Sciatic nerve (tissue), 2 donors: ENCODE results near the gene EEFSEC. TPM values are rescaled to one million over a fixed set of nuclear protein-coding genes. Genes with fewer than 3 reads are reported as not detected.

ENCODE experiments used
- ATAC-seq: fragments of 200-7000 bp; cut with Tn5 transposase; one replicate; pipeline ENCODE4 v1.9.1; 2020; ENCODE audit warnings: mild to moderate bottlenecking, moderate library complexity
- DNase-seq: peaks from one replicate; pipeline ENCODE4 v3.0.0-alpha.2; 2020; ENCODE audit warnings: low spot score
- intact Hi-C: fragments of 100-400 bp; cut with DNase I; formaldehyde crosslinking; loops from one replicate; pipeline ENCODE4 v1.14.2; 2022
- total RNA-seq: library from RNA; stranded (reverse); fragmentation: NEBNext Ultra II Directional; extraction: Animal tissue kit (Norgen Biotek cat#: 25700); gene quantifications from one replicate; pipeline ENCODE4 v1.2.1, GENCODE V29; 2021
- donor health status: DM: no; HTN: no; CAD: no.
- donor health status: DM: no; HTN: no; CAD: no.

EEFSEC gene
- total RNA-seq, 1 donor from 2014 or later = 14.8 TPM

- no peak for ATAC-seq
- DNase-seq = no peak
- intact Hi-C loops = no loop called here
These were observed 143.4 kb downstream of the EEFSEC start for GRCh38 chr3:128296469-128297251.

GRCh38 chr3:128297401-128298138 lies 144.3 kb downstream of the EEFSEC start:
- no peak for DNase-seq
- ATAC-seq = no peak
- intact Hi-C loops = no loop called here

- DNase-seq = no peak
These were observed 148.1 kb downstream of the EEFSEC start for GRCh38 chr3:128301186-128302023.

GRCh38 chr3:128306481-128306880 lies 153.2 kb downstream of the EEFSEC start:
- ATAC-seq = no peak
- DNase-seq = no peak
- intact Hi-C loops = no loop called here

More at GRCh38 chr3:128301186-128302023, 148.1 kb downstream of the EEFSEC start:
- ATAC-seq = no peak
- intact Hi-C loops = no loop called here

- intact Hi-C loops = no loop called here
- DNase-seq = no peak
- no peak for ATAC-seq
These were observed 153.8 kb downstream of the EEFSEC start for GRCh38 chr3:128307029-128307633.

- intact Hi-C loops = no loop called here
- ATAC-seq (no peak), DNase-seq (no peak)
These were observed 154.6 kb downstream of the EEFSEC start for GRCh38 chr3:128307781-128308469.

- ATAC-seq (no peak), DNase-seq (no peak)
- intact Hi-C loops = no loop called here
These were observed 155.7 kb downstream of the EEFSEC start for GRCh38 chr3:128309026-128309425.

- intact Hi-C loops = no loop called here
- no peak for DNase-seq
- no peak for ATAC-seq
These were observed 157.2 kb downstream of the EEFSEC start for GRCh38 chr3:128310286-128311058.

GRCh38 chr3:128311441-128311844 lies 158.2 kb downstream of the EEFSEC start:
- peak; percentile 23 for ATAC-seq
- intact Hi-C loops = no loop called here

GRCh38 chr3:128312271-128312670 lies 159.0 kb downstream of the EEFSEC start:
- intact Hi-C loops = no loop called here
- ATAC-seq (no peak), DNase-seq (no peak)

More at GRCh38 chr3:128311441-128311844, 158.2 kb downstream of the EEFSEC start:
- no peak for DNase-seq

- no peak for DNase-seq
- intact Hi-C loops = no loop called here
- no peak for ATAC-seq
These were observed 159.9 kb downstream of the EEFSEC start for GRCh38 chr3:128313071-128313725.

GRCh38 chr3:128313935-128314334 lies 160.7 kb downstream of the EEFSEC start:
- intact Hi-C loops = no loop called here
- no peak for DNase-seq
- no peak for ATAC-seq

- intact Hi-C loops = no loop called here
These were observed 162.0 kb downstream of the EEFSEC start for GRCh38 chr3:128315313-128315712.

GRCh38 chr3:128316481-128316891 lies 163.2 kb downstream of the EEFSEC start:
- DNase-seq = peak; percentile 53
- intact Hi-C loops = no loop called here
- peak; percentile 71 for ATAC-seq

More at GRCh38 chr3:128315313-128315712, 162.0 kb downstream of the EEFSEC start:
- DNase-seq (no peak), ATAC-seq (no peak)

- intact Hi-C loops = no loop called here
- ATAC-seq = peak; percentile 40
- DNase-seq = peak; percentile 42
These were observed 163.9 kb downstream of the EEFSEC start for GRCh38 chr3:128317101-128317697.

- DNase-seq (peak; percentile 52), ATAC-seq (peak; percentile 5)
- intact Hi-C loops = no loop called here
These were observed 164.5 kb downstream of the EEFSEC start for GRCh38 chr3:128317698-128318231.
